ENCODE data around the gene APOL2.
"Not testable (repeated sequence)": the region's sequence is repeated elsewhere in the genome, so short reads cannot be mapped to it uniquely, and the experiment has no call there.

APOL2 gene

GRCh38 chr22:36244522-36245391 is 5.4 kb upstream of the APOL2 start:
- no peak for DNase-seq (ENCODE audit: low read depth in 2 of 2, low spot score in 1 of 2)

- DNase-seq (ENCODE audit: low read depth in 2 of 2, low spot score in 1 of 2): no peak
Observed at GRCh38 chr22:36243986-36244385, 4.7 kb upstream of the APOL2 start.

DNA sequence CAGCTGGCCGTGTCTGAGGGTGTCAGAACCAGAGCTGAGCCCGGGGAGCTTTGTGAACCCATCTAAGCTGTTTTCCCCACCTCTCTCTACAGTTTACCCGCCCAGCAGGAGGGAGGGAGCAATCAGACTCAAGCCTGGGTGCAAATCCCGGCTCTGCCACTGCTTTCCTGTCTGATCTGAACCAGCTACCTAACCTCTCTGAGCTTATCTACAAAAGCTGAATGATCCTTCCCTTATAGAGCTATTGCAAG is 252 bp downstream of the APOL2 start:
- no peak for DNase-seq (ENCODE audit: low read depth in 2 of 2, low spot score in 1 of 2)

- no peak for DNase-seq (ENCODE audit: low read depth in 2 of 2, low spot score in 1 of 2)
Observed at GRCh38 chr22:36238373-36239149, 766 bp downstream of the APOL2 start.

- DNase-seq (ENCODE audit: low read depth in 2 of 2, low spot score in 1 of 2): no peak
Observed at GRCh38 chr22:36237462-36238372, 1.6 kb downstream of the APOL2 start.

DNA sequence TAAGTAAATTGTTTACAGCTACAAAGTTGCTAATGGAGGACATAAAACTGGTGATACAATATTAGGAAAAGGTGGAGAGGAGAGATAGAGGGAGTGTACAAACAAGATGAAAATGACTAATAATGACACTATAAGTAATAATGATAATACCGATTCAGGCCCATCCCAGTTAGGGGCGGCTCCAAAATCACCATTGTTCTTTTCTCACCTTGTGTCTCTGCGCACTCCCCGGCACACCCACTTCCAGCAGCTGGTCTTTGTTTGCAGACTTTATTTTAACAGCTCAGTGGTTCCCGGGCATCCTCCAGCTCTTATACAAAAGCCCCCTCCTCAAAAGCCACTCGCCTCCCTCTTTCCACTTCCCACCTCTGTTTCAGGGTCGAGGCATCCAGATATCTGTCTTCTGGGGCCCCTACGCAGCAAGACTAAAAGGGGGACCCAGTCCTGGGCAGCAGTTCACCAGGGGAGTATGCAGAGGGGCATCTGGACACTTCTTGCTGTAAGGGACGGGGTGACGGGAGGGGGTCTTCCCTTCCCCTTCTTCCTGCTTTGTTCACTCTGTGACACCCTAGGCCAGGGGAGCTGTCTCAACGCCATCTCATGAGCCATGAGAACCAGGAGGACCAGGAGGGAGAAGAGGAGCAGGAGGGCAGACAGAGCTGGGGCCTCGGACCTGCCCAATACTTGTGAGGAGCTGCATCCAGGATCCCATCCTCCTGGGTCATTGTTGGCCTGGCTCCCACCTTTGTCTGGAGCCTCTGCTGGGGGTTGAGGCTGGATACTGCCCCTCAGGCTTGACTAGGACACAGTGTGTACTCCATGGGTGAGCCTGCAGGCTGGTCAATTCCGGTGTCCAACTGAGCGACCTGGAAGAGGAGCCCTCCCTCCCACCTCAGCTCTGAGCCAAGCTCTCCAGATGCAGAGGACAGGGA is 2.7 kb downstream of the APOL2 start:
- DNase-seq (ENCODE audit: low read depth in 2 of 2, low spot score in 1 of 2): no peak

- DNase-seq (ENCODE audit: low read depth in 2 of 2, low spot score in 1 of 2): no peak
Observed at GRCh38 chr22:36235585-36235984, 3.7 kb downstream of the APOL2 start.

DNA sequence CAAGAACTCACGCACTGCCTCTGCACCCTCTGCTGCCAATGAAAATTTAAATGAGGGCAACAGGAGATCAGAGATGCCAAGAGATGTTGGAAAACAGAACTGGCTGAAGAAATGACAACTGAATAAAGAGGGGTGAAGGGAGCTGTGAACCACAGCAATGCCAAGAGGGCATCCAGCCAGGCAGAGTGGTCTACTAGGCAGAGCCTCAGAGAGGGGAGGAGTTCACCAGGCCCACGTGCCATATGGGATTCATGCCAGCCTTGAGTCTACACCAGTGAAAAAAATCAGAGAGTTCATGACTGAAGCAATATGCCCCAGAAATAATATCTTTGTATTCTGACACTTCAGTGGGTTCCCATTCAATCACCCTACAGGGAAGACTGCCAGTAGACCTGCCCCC is 4.4 kb downstream of the APOL2 start:
- no peak for DNase-seq (ENCODE audit: low read depth in 2 of 2, low spot score in 1 of 2)

GRCh38 chr22:36234213-36234612 is 5.1 kb downstream of the APOL2 start:
- DNase-seq (ENCODE audit: low read depth in 2 of 2, low spot score in 1 of 2): no peak

DNA sequence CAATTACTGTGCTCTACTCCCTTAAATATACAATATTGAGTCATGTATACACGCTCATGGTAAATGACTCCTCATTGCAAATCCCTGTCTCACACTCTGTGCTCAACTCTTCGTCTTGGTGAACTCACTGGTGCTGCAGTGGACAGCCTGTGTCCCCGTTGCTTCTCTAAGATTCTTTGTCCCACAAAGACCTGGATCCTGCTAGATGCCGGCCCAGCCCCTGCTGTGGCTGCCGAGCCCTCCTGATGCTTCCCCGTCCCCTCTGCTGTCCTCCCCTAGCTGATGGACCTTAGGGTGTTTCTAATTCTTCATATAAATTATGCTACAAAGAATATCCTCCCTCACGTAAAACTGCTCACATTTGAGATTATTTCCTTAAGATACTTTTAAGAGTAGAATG is 5.5 kb downstream of the APOL2 start:
- no peak for DNase-seq (ENCODE audit: low read depth in 2 of 2, low spot score in 1 of 2)

GRCh38 chr22:36232715-36233401 is 6.5 kb downstream of the APOL2 start:
- DNase-seq (ENCODE audit: low read depth in 2 of 2, low spot score in 1 of 2): no peak

DNA sequence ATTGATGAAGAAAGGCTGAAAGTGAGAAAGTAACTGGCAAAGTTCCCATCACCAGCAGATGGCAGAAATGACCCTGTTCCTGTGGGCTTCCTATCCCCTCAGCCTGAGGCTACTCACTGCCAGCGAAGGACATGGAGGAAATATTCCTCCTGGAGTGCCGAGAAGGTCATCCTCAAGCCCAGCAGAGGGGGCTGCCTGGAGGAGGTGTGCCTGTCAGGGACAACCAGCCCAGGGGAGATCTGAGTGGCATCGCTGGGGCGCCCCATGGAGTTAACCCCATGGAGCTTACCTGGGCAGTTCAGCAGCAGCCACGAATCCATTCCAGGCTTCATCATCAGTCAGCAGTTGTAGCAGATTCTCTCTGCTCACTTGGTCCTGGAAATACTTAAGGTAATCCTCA is 8.3 kb downstream of the APOL2 start:
- not testable (repeated sequence) for DNase-seq (ENCODE audit: low read depth in 2 of 2, low spot score in 1 of 2)

DNA sequence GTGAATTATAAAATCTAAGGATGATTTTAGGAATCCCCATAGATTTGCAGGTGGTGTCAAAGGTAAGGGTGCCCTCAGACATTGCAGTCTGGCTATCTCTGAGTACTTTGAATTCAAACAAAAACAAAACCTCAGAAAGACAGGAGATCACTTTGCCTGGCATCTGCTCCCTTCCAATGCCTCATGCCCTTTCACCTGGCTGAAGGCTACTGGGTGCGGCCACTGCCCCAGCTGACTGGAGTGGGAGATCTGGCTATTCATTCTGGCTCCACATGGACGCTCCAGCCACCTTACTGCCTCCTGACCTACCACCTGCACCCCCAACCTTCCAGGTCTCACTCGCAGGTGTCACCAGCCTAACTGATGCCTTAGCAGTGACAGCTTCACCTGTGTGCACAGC is 9.7 kb downstream of the APOL2 start:
- DNase-seq (ENCODE audit: low read depth in 2 of 2, low spot score in 1 of 2): not testable (repeated sequence)

- DNase-seq (ENCODE audit: low read depth in 2 of 2, low spot score in 1 of 2): no peak
Observed at GRCh38 chr22:36228944-36229343, 10.4 kb downstream of the APOL2 start.

GRCh38 chr22:36228369-36228768 is 11.0 kb downstream of the APOL2 start:
- not testable (repeated sequence) for DNase-seq (ENCODE audit: low read depth in 2 of 2, low spot score in 1 of 2)

- DNase-seq (ENCODE audit: low read depth in 2 of 2, low spot score in 1 of 2): no peak
Observed at GRCh38 chr22:36227806-36228205, 11.5 kb downstream of the APOL2 start.

GRCh38 chr22:36227396-36227795 is 11.9 kb downstream of the APOL2 start:
- no peak for DNase-seq (ENCODE audit: low read depth in 2 of 2, low spot score in 1 of 2)

GRCh38 chr22:36226189-36226588 is 13.1 kb downstream of the APOL2 start:
- DNase-seq (ENCODE audit: low read depth in 2 of 2, low spot score in 1 of 2): no peak

DNA sequence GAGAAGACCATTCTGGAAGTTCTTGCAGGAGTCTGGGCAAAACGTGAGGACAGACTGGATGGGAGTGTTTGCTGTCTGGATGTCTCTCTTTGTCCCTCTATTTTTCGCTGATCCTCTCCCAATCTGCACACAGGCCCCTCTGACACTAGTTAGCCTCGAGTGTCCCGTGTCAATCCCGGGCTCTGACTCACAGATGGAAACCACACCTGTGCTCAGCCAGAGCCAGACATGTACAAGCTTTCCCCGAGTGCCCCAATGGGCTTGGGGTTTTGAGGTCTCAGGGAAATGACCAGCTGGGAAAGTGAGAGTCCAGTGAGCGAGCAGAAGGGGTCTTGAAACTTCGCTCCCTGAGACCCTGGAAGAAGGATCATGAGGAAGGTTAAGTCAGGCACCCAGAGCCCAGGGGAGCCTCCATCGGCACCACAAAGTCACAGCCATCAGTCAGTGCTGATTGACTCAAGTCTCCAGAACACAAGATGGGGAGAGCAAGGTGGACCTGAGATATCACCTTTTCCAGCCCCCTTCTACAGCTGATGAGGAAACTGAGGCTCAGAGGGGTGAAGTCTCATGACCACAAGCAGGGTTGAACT is 13.9 kb downstream of the APOL2 start:
- DNase-seq (ENCODE audit: low read depth in 2 of 2, low spot score in 1 of 2): no peak

DNA sequence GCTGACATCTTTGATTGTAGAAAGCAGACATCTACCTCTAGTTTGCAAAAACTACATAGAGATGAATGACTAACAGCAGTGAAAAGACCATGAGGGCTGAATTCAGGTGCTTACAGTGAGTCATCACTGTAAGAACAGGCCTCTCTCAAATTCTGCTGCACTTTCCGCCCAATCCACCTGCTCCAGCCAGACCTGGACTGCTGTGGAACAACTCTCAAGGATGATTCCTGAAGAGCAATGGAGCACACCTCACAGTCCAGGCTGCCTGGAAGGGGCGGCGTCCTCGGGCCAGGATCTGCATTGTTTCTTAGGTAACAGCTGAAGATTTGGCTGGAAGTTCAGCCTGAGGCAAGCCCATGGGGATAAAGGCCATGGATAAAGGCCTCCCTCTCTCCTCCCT is 15.1 kb downstream of the APOL2 start:
- DNase-seq (ENCODE audit: low read depth in 2 of 2, low spot score in 1 of 2): no peak

All from stimulated activated CD8-positive, alpha-beta memory T cell treated with anti-CD3 and anti-CD28 coated beads, Interleukin-4, amount 100 ng/mL, for 4 hours (primary cell).